GM21447 (cell line): Measurements from ENCODE around the gene NECAB2.

Experiments
- ATAC-seq: cut with Tn5 transposase; IDR thresholded peaks from one replicate; pipeline ENCODE4 v1.9.1; 2021; ENCODE audit not compliant: unreplicated experiment

Gene NECAB2

GRCh38 chr16:83967838-83968305, at the start of gene NECAB2:
NECAB2 (plus strand) TSS chr16:83968244; CDS start chr16:83968649, 405 bp downstream.
- no peak for ATAC-seq

- ATAC-seq: no peak
Measured at GRCh38 chr16:83920894-83921491, 47.1 kb upstream of the NECAB2 start.

GRCh38 chr16:83923581-83924365, 44.3 kb upstream of the NECAB2 start:
- no peak for ATAC-seq

- no peak for ATAC-seq
Measured at GRCh38 chr16:83924686-83925085, 43.4 kb upstream of the NECAB2 start.

- ATAC-seq: no peak
Measured at GRCh38 chr16:83925095-83925905, 42.7 kb upstream of the NECAB2 start.

GRCh38 chr16:83925957-83926725, 41.9 kb upstream of the NECAB2 start:
- ATAC-seq: no peak

- ATAC-seq: no peak
Measured at GRCh38 chr16:83926726-83927397, 41.2 kb upstream of the NECAB2 start.

GRCh38 chr16:83928341-83929055, 39.5 kb upstream of the NECAB2 start:
- ATAC-seq: no peak

GRCh38 chr16:83929811-83930555, 38.1 kb upstream of the NECAB2 start:
- ATAC-seq: no peak

- no peak for ATAC-seq
Measured at GRCh38 chr16:83930730-83931500, 37.1 kb upstream of the NECAB2 start.

GRCh38 chr16:83931556-83931955, 36.5 kb upstream of the NECAB2 start:
- ATAC-seq: no peak

GRCh38 chr16:83932304-83932703, 35.7 kb upstream of the NECAB2 start:
- ATAC-seq: no peak

GRCh38 chr16:83932955-83933673, 34.9 kb upstream of the NECAB2 start:
- no peak for ATAC-seq

- no peak for ATAC-seq
Measured at GRCh38 chr16:83933885-83934683, 34.0 kb upstream of the NECAB2 start.

GRCh38 chr16:83934684-83934977, 33.4 kb upstream of the NECAB2 start:
- ATAC-seq: no peak

GRCh38 chr16:83935005-83935857, 32.8 kb upstream of the NECAB2 start:
- no peak for ATAC-seq
